ENCODE data around the gene UNC50.

DNA sequence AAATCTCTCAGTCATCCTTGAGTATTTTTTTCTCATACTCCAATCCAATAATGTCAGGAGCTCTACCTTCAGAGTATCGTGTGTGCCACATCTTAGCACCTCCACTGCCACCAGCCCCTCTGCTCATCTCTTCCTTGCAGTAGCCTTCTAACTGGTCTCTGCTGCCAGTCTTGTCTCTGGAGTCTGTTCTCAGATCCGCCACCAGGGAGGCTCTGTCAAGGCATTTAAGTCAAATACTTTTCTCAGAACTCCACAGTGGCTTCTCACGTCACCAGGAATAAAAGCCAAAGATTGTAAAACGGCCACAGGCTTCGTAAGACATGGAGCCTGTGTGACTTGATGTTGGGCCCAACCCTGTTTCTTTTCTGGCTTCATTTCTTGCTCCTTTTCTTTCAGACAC lies 7.1 kb downstream of the UNC50 start:
- TF ChIP-seq, protein P1, sequence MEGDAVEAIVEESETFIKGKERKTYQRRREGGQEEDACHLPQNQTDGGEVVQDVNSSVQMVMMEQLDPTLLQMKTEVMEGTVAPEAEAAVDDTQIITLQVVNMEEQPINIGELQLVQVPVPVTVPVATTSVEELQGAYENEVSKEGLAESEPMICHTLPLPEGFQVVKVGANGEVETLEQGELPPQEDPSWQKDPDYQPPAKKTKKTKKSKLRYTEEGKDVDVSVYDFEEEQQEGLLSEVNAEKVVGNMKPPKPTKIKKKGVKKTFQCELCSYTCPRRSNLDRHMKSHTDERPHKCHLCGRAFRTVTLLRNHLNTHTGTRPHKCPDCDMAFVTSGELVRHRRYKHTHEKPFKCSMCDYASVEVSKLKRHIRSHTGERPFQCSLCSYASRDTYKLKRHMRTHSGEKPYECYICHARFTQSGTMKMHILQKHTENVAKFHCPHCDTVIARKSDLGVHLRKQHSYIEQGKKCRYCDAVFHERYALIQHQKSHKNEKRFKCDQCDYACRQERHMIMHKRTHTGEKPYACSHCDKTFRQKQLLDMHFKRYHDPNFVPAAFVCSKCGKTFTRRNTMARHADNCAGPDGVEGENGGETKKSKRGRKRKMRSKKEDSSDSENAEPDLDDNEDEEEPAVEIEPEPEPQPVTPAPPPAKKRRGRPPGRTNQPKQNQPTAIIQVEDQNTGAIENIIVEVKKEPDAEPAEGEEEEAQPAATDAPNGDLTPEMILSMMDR (IDR thresholded peaks at IDR 0.05), result no peak
- TF ChIP-seq EZH2 (IDR thresholded peaks at IDR 0.05; ENCODE audit: borderline replicate concordance, insufficient read depth, low read depth, low read length, poor library complexity, severe bottlenecking), result no peak

All from B cell (primary cell).